GM18526 (cell line): Measurements from ENCODE around the gene SESN1.

ENCODE experiments used
- POLR2A ChIP-seq: IDR thresholded peaks from 3 replicates; pipeline ENCODE4 v1.6.1; 2011; ENCODE audit not compliant: insufficient read length; ENCODE audit errors: extremely low read depth

SESN1 gene

DNA sequence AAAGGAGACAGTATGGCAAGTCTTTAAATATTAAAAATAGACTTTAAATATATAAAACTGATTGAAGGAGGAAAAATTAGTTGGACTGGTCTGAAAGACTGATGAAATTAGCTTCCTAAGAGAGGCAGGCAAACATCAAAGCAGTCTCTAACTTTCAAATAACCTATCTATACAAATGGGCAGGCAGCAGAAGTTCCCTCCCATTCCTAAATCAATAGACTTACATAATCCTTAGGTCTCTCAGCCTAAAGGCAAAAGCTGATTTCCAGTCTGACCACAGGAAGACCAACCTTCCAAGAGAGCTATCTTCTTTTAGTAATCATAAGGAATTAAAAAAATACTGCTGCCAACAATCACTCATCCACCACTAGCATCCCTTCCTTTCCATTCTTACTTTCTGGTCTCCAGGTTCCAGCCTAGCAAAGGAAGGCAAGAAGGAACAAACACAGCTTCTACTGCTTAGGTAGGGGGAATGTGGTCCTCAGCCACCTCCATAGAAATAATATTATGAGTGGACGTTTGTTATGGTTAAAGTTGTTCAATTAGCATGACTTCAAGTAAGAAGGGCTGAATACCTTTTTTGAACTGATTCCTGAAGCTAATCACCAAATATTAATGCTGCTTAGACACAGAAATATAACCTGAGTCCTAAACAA, 44.1 kb downstream of the SESN1 start:
- no peak for TF ChIP-seq POLR2A

DNA sequence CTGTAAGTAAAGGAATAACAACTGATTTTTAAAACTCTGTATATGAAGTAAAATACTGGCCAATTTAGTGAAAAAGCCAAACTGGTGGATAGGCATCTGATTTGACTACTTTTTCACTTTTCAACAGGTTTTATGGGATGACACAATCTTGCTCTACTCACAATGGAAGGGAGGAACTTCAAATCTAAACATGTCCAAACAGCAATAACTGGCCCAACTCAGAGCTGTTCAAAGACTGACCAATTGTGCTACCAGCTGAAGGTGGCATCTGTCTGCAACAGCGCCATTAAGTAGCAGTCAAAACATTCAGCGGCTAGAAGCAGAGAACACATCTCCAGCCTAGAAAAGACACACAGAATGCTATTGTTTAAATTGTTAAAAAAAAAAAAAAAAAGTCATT, 44.6 kb downstream of the SESN1 start:
- no peak for TF ChIP-seq POLR2A

DNA sequence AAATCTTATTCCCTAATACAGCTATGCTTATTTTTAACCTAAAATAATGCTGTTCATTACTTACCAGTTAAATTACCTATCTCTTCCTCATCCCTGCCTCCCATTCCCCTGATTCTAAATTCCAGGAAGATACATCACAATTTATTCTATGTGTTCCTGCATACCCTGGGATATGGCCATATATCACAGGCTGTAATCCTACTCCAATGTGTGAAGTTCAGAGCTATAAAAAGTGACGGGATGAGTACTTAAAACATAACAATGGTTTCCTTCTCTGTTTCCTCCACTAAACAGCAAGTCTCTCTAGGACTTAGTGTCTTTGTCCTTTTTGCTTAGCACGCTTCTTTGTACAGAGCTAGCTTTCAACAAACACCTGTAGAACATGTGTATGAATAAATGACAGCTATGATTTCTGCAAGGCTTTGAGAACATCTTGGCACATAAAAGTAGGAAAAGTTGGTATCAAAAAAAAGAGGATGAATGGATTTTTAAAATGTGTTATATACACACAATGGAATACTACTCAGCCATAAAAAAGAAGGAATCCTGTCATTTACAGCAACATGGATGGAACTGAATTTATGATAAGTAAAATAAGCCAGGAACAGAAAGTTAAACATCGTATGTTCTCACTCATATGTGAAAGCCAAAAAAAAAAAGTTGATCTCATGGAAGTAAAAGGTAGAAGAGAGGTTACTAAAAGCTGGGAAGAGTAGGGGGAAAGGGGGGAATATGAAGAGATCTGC, 45.8 kb downstream of the SESN1 start:
- no peak for TF ChIP-seq POLR2A

DNA sequence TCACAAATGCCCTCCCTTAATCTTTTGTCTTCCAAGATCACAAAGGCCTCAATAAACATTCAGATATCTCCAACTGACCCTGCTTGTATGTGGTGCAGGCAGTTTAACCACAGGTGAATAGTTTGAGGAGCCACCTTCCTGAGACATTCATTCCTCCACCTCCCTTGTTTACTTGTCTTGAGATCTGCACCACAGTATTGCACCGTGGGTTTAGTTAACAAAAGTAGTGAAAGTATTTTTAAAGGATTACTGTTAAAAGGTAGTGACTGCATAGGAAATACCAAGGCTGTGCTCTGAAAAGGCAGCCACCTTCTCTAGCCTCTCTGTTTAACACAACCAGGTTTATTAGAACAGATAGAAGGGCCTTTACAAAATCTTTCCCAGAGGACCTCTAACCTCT, 46.5 kb downstream of the SESN1 start:
- TF ChIP-seq POLR2A = no peak

DNA sequence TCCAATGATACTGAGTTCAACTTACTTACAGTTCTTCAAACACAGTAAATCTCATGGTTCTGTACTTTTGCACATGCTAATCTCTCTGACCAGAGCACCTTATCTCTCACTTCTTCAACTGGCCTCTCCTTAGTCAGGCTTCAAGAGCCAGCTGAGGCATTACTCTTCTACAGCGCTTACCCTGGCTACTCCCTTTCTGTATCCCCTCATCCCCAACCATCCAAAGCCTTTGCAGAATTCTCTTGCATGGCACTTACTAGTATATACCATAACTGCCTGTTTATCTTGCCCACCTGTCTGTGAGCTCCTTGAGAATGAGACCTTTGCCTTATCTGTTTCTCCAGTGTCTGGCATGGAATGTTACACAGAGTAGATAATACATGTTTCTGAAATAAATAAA, 49.2 kb downstream of the SESN1 start:
- TF ChIP-seq POLR2A = no peak

DNA sequence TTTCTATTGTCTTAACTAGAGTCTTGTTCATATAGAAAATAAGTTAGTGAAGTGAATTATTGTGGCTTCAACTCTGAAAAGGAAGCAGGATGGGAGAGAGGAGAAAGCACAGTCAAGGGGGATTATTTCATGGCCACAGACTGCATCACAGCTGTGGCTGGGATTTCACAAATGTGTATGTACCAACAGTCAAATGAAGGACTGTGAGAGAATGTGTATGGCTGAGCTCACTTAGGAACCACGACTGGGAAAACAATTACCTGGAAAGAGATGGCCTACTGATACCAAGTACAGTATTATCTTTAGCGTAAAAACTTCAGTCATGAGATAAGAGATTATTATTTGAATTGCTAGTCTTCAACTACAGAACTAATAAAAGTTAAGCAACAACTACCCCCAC, 54.9 kb downstream of the SESN1 start:
- TF ChIP-seq POLR2A = no peak

DNA sequence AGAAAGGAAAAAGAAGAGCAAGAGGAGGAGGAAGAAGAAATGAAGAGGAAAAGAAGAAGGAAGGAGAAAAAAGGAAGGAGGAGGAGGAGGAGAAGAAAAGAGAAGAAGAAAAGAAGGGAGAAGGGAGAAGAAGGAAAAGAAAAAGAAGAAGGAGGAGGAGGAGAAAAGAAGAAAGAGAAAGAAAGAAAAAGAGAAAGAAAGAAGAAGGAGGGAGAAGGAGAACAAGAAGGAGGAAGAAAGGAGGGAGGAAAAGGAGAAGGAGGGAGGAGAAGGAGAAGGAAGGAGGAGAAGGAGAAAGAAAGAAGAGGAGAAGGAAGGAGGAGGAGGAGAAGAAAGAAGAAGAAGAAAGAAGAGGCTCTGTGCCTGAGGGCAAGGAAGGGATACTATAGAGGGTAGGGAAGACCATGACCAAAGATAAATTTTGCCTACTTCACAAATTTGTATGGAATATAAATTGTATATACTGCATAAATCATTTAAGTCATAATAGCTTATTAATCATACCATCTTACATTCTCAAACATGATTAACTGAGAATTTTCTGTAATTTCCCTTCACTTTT, 55.7 kb downstream of the SESN1 start:
- TF ChIP-seq POLR2A = no peak

DNA sequence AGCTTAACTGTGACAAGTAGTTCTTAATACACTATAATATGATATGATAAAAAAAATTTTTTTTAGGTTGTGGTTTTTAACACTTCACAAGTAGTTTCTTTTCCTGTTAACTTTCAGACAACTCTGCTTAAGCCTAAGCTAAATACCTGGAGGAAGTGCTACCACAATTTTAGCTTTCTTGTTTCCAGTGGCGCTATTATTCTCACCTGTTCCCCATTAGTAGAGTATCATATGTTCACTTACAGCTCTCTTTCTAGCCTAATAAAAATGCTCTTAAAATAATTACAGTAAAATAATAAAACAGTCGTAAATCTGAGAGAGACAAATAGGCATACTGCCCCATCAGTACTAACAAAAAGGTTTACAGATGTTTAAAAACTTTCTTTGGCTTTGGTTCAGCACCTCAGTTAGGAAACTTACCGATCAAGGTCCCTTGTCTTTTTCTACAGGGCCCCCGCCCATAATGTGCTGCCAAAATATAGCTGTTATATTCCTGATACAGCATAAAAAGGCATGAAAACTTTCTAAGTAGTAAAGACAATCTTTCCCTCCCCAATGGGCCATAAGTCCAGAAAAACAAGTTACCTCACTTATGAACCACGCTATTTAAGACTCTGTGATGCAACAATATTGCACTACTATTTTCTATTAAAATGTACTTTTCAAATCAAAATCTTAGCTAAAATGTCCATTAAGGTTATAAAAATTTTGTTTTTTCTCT, 57.9 kb downstream of the SESN1 start:
- no peak for TF ChIP-seq POLR2A

DNA sequence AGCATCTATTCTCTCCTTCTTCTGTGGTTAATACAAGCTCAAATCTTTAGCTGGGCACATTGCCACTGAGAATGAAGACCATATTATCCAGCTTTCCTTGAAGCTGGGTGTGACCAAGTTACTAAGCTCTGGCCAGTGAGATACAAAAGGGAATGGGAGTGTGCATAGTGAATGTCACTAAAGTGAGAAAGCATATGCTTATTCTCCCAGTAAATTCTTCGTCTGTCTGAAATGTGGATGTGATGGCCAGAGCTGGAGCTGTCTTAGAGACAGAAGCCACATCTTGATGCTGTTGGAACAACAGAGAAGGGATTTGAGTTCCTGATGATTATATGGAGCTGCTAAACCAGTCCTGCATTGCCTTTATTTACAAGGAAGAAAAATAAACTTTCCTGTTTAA, 60.1 kb downstream of the SESN1 start:
- TF ChIP-seq POLR2A = no peak

DNA sequence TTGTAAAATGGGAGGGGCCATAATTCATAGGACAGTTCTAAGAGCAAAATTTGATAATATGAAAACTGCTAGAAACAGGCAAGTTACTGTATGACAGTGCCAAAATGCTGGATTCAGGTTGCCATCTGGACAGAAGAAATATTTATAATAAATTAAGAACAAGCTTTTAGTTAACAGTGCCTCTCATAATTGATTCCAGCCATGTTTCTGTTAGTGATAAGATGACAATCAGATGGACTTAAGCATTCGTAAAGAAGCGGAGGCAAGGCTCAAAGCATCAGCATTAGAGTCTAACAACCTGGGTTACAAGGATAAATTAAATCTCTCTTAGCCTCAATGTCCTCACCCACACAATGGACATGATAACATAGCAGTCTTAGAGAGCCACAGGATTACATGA, 61.0 kb downstream of the SESN1 start:
- TF ChIP-seq POLR2A = no peak

DNA sequence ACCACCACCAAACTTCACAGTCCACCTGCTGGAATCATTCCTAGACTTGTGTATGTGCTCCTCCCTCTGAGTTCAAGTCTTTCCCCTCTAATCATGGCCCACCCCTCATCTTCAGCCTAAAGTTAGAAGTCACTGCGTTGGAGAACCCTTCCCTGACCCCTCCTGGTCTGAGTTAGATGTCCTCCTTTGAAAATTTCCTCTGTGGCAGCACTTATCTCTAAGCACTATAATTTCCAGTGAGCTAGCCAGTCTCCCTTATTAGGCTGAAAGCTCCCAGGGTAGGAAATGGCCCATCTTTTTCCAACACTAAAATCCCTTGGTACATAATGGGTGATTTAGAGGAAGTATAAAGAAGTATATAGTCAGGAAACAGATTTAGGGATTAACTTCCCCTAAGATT, 63.2 kb downstream of the SESN1 start:
- TF ChIP-seq POLR2A = no peak

DNA sequence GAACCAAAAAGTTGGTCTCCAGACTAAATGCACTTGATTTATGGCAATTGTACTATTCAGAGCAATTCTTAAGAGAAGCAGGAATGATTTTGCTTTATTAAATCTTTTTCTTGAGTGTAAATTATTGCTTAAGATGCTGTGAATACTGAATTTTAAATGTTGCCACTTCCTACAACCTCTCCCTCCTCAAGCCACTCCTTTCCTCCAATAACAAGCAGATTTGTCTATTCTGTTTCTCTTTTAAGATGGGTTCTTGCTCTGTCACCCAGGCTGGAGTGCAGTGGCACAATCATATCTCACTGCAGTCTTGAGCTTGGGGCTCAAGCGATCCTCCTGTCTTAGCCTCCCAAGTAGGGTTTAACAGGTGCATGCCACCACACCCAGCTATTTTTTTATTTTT, 65.3 kb downstream of the SESN1 start:
- TF ChIP-seq POLR2A = no peak

DNA sequence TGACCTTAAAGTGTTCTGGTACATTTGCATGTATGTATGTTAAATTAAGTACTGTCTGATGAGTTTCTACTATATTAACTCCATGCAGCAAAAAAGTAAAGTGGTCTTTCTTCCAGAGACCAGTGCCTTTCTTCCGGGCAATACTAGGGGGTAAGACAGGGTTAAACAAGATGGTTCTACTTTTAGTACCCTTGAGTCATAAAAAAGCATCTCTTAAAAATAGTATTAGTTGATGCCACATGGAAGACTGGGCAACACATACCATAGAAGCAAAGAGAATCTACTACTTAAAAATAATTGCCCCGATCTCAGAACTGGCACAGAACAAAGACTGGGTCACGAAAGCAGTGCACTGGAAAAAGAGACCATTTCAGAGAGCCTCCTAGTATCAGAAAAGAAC, 66.2 kb downstream of the SESN1 start:
- TF ChIP-seq POLR2A = no peak

DNA sequence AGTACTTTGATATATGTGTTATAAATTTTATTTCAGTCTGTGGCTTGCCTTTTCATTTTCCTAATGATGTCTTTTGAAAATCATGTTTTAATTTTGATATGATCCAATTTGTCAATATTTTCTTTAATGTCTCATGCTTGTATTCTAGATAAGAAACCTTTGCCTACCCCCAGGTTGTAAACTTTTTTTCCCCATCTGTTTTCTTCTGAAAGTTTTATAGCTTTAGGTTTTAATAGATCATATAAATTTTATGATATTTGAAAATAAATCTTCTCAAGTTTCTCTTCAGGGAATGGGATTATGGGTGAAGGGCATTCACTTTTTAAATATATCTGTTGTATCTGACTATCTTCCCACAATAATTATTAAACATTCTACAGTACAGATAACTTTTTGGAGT, 66.7 kb downstream of the SESN1 start:
- no peak for TF ChIP-seq POLR2A

DNA sequence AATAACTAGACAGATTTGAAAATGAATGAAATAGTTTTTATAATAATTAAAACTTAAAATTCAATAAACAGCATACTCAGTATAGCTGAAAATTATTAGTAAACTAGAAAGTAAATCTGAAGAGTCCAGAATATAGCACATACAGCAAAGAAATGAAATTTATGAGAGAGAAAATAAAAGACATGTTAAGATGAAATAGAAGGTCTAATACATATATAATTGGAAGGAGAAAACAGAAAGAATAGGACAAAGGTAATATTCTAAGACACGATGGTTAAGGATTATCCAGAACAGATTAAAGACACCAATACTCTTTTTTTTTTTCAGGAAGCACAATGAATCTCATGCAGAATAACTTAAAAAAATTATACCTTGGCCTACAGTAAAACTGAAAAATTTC, 69.0 kb downstream of the SESN1 start:
- TF ChIP-seq POLR2A = no peak

DNA sequence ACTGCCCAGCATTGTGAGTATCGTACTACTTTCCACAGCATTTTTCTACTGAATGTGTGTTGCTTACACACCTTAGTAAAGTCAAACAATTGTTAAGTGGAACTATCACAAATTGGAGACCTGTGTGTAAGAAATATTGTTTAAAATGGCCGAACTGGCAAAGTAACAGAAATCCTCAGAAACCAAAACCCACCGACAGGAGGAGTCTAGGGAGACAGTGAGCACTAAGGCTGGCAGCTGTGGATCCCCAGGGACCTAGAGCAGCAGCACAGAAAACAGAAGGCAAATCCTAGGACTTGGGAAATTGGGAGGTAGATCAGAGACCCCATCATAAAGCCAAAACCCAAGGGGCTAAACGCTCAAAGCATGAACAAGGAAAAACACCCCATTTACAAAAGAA, 69.9 kb downstream of the SESN1 start:
- no peak for TF ChIP-seq POLR2A
